Panc1 (cell line): ENCODE data around the gene EIF2AK2. TPM values are rescaled to one million over a fixed set of nuclear protein-coding genes. Genes with fewer than 3 reads are reported as not detected.
"Not testable (repeated sequence)": the region's sequence is repeated elsewhere in the genome, so short reads cannot be mapped to it uniquely, and the experiment has no call there.

Experiments
- ATAC-seq: fragments of 200-7000 bp; cut with Tn5 transposase; 2 replicates; pipeline ENCODE4 v1.9.1; 2020; ENCODE audit warnings: mild to moderate bottlenecking, moderate library complexity
- BruUV-seq: library from RNA; stranded (reverse); fragments of 400-500 nt; replicated peaks from 2 replicates; lab custom pipeline; 2021; lab: Mats Ljungman, UMichigan
- CTCF ChIA-PET: fragments of 300-600 bp; sonication (Branson Sonifier 250); formaldehyde crosslinking; loops from one replicate; lab custom pipeline; 2022; ENCODE audit warnings: antibody characterized with exemption; lab: Charles Lee
- POLR2A ChIA-PET: fragments of 300-600 bp; sonication (Branson Sonifier 250); formaldehyde crosslinking; loops from one replicate; lab custom pipeline; 2022; ENCODE audit warnings: antibody characterized with exemption; lab: Charles Lee
- DNase-seq: peaks from one replicate; pipeline ENCODE4 v3.0.0-alpha.2; 2010; ENCODE audit warnings: low read depth, low spot score
- H3K27ac ChIP-seq: 2 replicates; pipeline ENCODE4 v1.5.1; 2011; ENCODE audit warnings: mild to moderate bottlenecking, low read length, inconsistent platforms
- H3K27me3 ChIP-seq: fragments of 200-500 bp; sonication (Bioruptor generic); 2 replicates; pipeline ENCODE4 v1.6.0; 2014; ENCODE audit warnings: low read length, inconsistent platforms; ENCODE audit not compliant: control insufficient read depth, insufficient read depth
- H3K36me3 ChIP-seq: fragments of 200-500 bp; sonication (Bioruptor generic); 2 replicates; pipeline ENCODE4 v1.5.1; 2014; ENCODE audit warnings: inconsistent platforms, mild to moderate bottlenecking, low read length, moderate library complexity; ENCODE audit not compliant: control insufficient read depth, insufficient read depth
- H3K4me1 ChIP-seq: 2 replicates; pipeline ENCODE4 v1.5.1; 2011; ENCODE audit warnings: inconsistent platforms, mild to moderate bottlenecking, low read length, moderate library complexity; ENCODE audit not compliant: control insufficient read depth, insufficient read depth
- H3K4me3 ChIP-seq, 2 experiments: 2 replicates each; pipeline ENCODE4 v1.5.1; 2011 to 2012; ENCODE audit warnings: low read depth in 2 of 2, low read length in 2 of 2, mild to moderate bottlenecking in 2 of 2, inconsistent platforms in 1 of 2, moderate library complexity in 1 of 2
- H3K9me3 ChIP-seq: fragments of 200-500 bp; sonication (Bioruptor generic); 2 replicates; pipeline ENCODE4 v1.5.1; 2014; ENCODE audit warnings: low read depth, mild to moderate bottlenecking, inconsistent platforms, low read length, moderate library complexity; ENCODE audit not compliant: control insufficient read depth, insufficient read depth
- CTCF ChIP-seq: fragments of 450-650 bp; IDR thresholded peaks from 2 replicates; pipeline ENCODE4 v1.5.1; 2017; ENCODE audit warnings: mild to moderate bottlenecking
- POLR2AphosphoS5 ChIP-seq: IDR thresholded peaks from 2 replicates; pipeline ENCODE4 v1.6.1; 2012; ENCODE audit warnings: mild to moderate bottlenecking, low read depth, low read length, moderate library complexity
- REST ChIP-seq, 2 experiments: IDR thresholded peaks; 2 replicates each; pipeline ENCODE4 v1.6.1; 2011 to 2012; ENCODE audit warnings: low read depth in 2 of 2, control low read depth in 1 of 2, low read length in 1 of 2, mild to moderate bottlenecking in 1 of 2, moderate library complexity in 1 of 2; ENCODE audit not compliant: insufficient read depth in 1 of 2
- SIN3A ChIP-seq: IDR thresholded peaks from 2 replicates; pipeline ENCODE4 v1.6.1; 2012; ENCODE audit warnings: low read depth, mild to moderate bottlenecking, low read length, moderate library complexity, borderline replicate concordance; ENCODE audit not compliant: insufficient read depth
- TCF7L2 ChIP-seq: IDR thresholded peaks from 2 replicates; pipeline ENCODE4 v1.6.1; 2011; ENCODE audit warnings: mild to moderate bottlenecking, low read depth, low read length, inconsistent platforms
- in situ Hi-C: cut with HindIII; loops from 2 replicates; pipeline ENCODE4 v1.10.0; 2016; ENCODE audit warnings: low sequenced_read_pairs, low pct_unique_long_range_greater_than_20kb
- intact Hi-C: fragments of 100-400 bp; cut with micrococcal nuclease; formaldehyde crosslinking; loops from one replicate; pipeline ENCODE4 v1.10.0; 2022; ENCODE audit not compliant: unreplicated experiment
- total RNA-seq: library from RNA; stranded (reverse); gene quantifications from one replicate; pipeline ENCODE4 v1.2.1, GENCODE V29; 2021; ENCODE audit not compliant: unreplicated experiment

The EIF2AK2 gene
- total RNA-seq, 1 experiment from 2014 or later, result 44.3 TPM

DNA sequence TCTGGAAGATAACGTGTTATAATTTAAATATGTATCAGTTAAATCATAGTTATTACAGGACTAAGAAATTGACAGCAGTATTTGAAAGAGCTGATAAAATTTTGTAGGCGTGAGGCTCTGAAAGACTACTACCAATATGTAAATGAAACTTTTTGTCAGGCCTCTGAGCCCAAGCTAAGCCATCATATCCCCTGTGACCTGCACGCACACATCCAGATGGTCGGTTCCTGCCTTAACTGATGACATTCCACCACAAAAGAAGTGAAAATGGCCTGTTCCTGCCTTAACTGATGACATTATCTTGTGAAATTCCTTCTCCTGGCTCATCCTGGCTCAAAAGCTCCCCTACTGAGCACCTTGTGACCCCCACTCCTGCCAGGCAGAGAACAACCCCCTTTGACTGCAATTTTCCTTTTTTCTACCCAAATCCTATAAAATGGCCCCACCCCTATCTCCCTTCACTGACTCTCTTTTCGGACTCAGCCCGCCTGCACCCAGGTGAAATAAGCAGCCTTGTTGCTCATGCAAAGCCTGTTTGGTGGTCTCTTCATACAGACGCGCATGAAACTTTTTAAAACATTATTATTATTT is 48.4 kb upstream of the EIF2AK2 start:
- in situ Hi-C loops, DNase-seq, intact Hi-C loops, POLR2A ChIA-PET, H3K27me3 ChIP-seq, H3K4me3 ChIP-seq, BruUV-seq, ATAC-seq, H3K4me1 ChIP-seq, H3K27ac ChIP-seq, CTCF ChIA-PET: not testable (repeated sequence)
- H3K36me3 ChIP-seq, result peaks cover 36% of the 10 kb centered on the region
- peaks cover 11% of the 10 kb centered on the region; the same call in 1 of the 2 replicates for H3K9me3 ChIP-seq

DNA sequence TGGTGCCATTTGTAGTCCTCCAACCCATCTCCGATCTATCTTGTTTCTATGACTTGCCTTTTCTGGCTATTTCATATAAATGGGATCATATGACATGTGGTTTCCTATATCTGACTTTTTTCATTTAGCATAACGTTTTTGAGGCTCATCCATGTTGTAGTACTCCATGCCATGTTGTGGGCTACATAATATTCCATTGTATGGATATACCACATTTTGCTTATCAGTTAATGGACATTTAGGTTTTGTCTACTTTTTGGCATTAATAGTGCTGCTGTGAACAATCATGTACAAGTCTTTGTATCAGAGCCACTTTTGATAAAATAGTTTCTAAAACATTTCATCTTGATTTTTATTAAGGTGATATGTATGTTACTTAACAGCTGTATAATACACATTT is 46.9 kb upstream of the EIF2AK2 start:
- ATAC-seq, result no peak
- POLR2A ChIA-PET, result no interaction called here

More for the DNA sequence above, 46.9 kb upstream of the EIF2AK2 start:
- H3K9me3 ChIP-seq, result peaks cover 11% of the 10 kb centered on the region; the same call in 1 of the 2 replicates
- no TSS peak for BruUV-seq
- no peak overlapping the region for H3K27ac ChIP-seq
- H3K27me3 ChIP-seq, result no peaks in the 10 kb centered on the region
- no peaks in the 10 kb centered on the region for H3K4me1 ChIP-seq
- TF ChIP-seq REST (IDR thresholded peaks at IDR 0.05; ENCODE audit: insufficient read depth in 1 of 2, low read depth in 2 of 2, low read length in 1 of 2) (no peak), SIN3A (no peak), CTCF (no peak), TCF7L2 (no peak), POLR2AphosphoS5 (no peak)
- in situ Hi-C loops, result no loop called here
- DNase-seq, result no peak
- peaks cover 33% of the 10 kb centered on the region for H3K36me3 ChIP-seq
- CTCF ChIA-PET, result no interaction called here
- intact Hi-C loops, result no loop called here
- H3K4me3 ChIP-seq, result no peak overlapping the region
